IMR-90 (cell line): Measurements from ENCODE around the gene ANP32B. TPM values are rescaled to one million over a fixed set of nuclear protein-coding genes. Genes with fewer than 3 reads are reported as not detected.

Source experiments
- ATAC-seq: fragments of 200-7000 bp; cut with Tn5 transposase; 2 replicates; pipeline ENCODE4 v1.9.1; 2020; ENCODE audit warnings: low read depth, mild to moderate bottlenecking, moderate library complexity
- BruUV-seq: library from RNA; stranded (reverse); fragments of 400-500 nt; replicated peaks from 2 replicates; lab custom pipeline; 2021; lab: Mats Ljungman, UMichigan
- CTCF ChIA-PET: fragments of 300-600 bp; formaldehyde crosslinking; extraction: SDS; loops from one replicate; lab custom pipeline; 2021; ENCODE audit warnings: antibody characterized with exemption; lab: Yijun Ruan, JAX
- POLR2A ChIA-PET: fragments of 300-600 bp; sonication (Branson Sonifier 250); formaldehyde crosslinking; loops from one replicate; lab custom pipeline; 2022; ENCODE audit warnings: antibody characterized with exemption; ENCODE audit not compliant: unreplicated experiment; lab: Charles Lee
- DNase-seq: peaks from one replicate; pipeline ENCODE4 v3.0.0; 2013
- H2AFZ ChIP-seq: replicated peaks from 2 replicates; pipeline ENCODE3; 2013; ENCODE audit warnings: low read length, mild to moderate bottlenecking; ENCODE audit not compliant: poor library complexity
- H2AK5ac ChIP-seq: 2 replicates; pipeline ENCODE4 v1.6.1; 2013; ENCODE audit warnings: low read depth, low read length, inconsistent platforms
- H2AK9ac ChIP-seq: replicated peaks from 2 replicates; pipeline ENCODE3; 2013; ENCODE audit warnings: mild to moderate bottlenecking, low read depth, low read length, moderate library complexity; ENCODE audit not compliant: poor library complexity
- H2BK120ac ChIP-seq: 2 replicates; pipeline ENCODE4 v1.6.1; 2013; ENCODE audit warnings: low read depth, low read length, inconsistent platforms
- H2BK15ac ChIP-seq: 3 replicates; pipeline ENCODE4 v1.6.1; 2013; ENCODE audit warnings: low read depth, low read length, inconsistent platforms
- H2BK20ac ChIP-seq: 2 replicates; pipeline ENCODE4 v1.6.1; 2013; ENCODE audit warnings: low read depth, mild to moderate bottlenecking, inconsistent platforms, low read length, moderate library complexity
- H2BK5ac ChIP-seq: 2 replicates; pipeline ENCODE4 v1.6.1; 2013; ENCODE audit warnings: mild to moderate bottlenecking, low read depth, low read length, inconsistent platforms; ENCODE audit not compliant: poor library complexity, severe bottlenecking
- H3K14ac ChIP-seq: replicated peaks from 2 replicates; pipeline ENCODE4 v1.6.1; 2013; ENCODE audit warnings: low read depth, low read length, inconsistent platforms
- H3K18ac ChIP-seq: 2 replicates; pipeline ENCODE4 v1.6.1; 2013; ENCODE audit warnings: low read depth, low read length, control low read depth
- H3K23ac ChIP-seq: 2 replicates; pipeline ENCODE4 v1.6.1; 2013; ENCODE audit warnings: low read depth, low read length, inconsistent platforms
- H3K27ac ChIP-seq: 2 replicates; pipeline ENCODE4 v1.5.1; 2013; ENCODE audit warnings: mild to moderate bottlenecking, control low read depth, low read length; ENCODE audit not compliant: insufficient read depth
- H3K27me3 ChIP-seq: 2 replicates; pipeline ENCODE4 v1.6.1; 2013; ENCODE audit warnings: low read length; ENCODE audit not compliant: control insufficient read depth, insufficient read depth
- H3K36me3 ChIP-seq: 2 replicates; pipeline ENCODE4 v1.6.1; 2013; ENCODE audit warnings: low read length, mixed read lengths; ENCODE audit not compliant: control insufficient read depth, insufficient read depth
- H3K4ac ChIP-seq: 2 replicates; pipeline ENCODE4 v1.6.1; 2013; ENCODE audit warnings: low read depth, low read length, inconsistent platforms
- H3K4me1 ChIP-seq: 2 replicates; pipeline ENCODE4 v1.6.1; 2013; ENCODE audit warnings: low read length, mixed read lengths; ENCODE audit not compliant: control insufficient read depth, insufficient read depth
- H3K4me2 ChIP-seq: 2 replicates; pipeline ENCODE4 v1.6.1; 2013; ENCODE audit warnings: low read depth, mild to moderate bottlenecking, control low read depth, low read length, moderate library complexity
- H3K4me3 ChIP-seq: 2 replicates; pipeline ENCODE4 v1.5.1; 2013; ENCODE audit warnings: low read depth, mild to moderate bottlenecking, control low read depth, low read length, moderate library complexity; ENCODE audit not compliant: insufficient read depth
- H3K56ac ChIP-seq: 2 replicates; pipeline ENCODE4 v1.6.1; 2013; ENCODE audit warnings: low read length, inconsistent platforms; ENCODE audit not compliant: insufficient read depth; ENCODE audit errors: extremely low read depth
- H3K79me1 ChIP-seq, 2 experiments: 2 replicates each; pipeline ENCODE4 v1.6.1; 2013; ENCODE audit warnings: low read length in 2 of 2, inconsistent platforms in 1 of 2, low read depth in 1 of 2
- H3K9ac ChIP-seq: 2 replicates; pipeline ENCODE4 v1.6.1; 2013; ENCODE audit warnings: low read depth, low read length, control low read depth
- H3K9me1 ChIP-seq: 2 replicates; pipeline ENCODE4 v1.6.1; 2013; ENCODE audit warnings: low read length, inconsistent platforms; ENCODE audit not compliant: insufficient read depth
- H3K9me3 ChIP-seq: 2 replicates; pipeline ENCODE4 v1.6.1; 2013; ENCODE audit warnings: low read length; ENCODE audit not compliant: control insufficient read depth, insufficient read depth
- H4K20me1 ChIP-seq: 2 replicates; pipeline ENCODE4 v1.6.1; 2013; ENCODE audit warnings: low read length, inconsistent platforms; ENCODE audit not compliant: insufficient read depth
- H4K5ac ChIP-seq: 2 replicates; pipeline ENCODE4 v1.6.1; 2013; ENCODE audit warnings: mild to moderate bottlenecking, low read depth, low read length, control low read depth
- H4K8ac ChIP-seq, 2 experiments: 2 replicates each; pipeline ENCODE4 v1.6.1; 2013; ENCODE audit warnings: low read depth in 2 of 2, low read length in 2 of 2, control low read depth in 1 of 2, inconsistent platforms in 1 of 2
- H4K91ac ChIP-seq: 2 replicates; pipeline ENCODE4 v1.6.1; 2013; ENCODE audit warnings: low read depth, low read length, inconsistent platforms; ENCODE audit not compliant: insufficient read depth
- BHLHE40 ChIP-seq: fragments of 150-350 bp; IDR thresholded peaks from 2 replicates; pipeline ENCODE4 v1.6.1; 2016; ENCODE audit warnings: mild to moderate bottlenecking, low read depth, low read length
- CEBPB ChIP-seq: IDR thresholded peaks from 2 replicates; pipeline ENCODE4 v1.6.1; 2012; ENCODE audit warnings: low read depth, low read length, improper control_type of control experiment
- CHD1 ChIP-seq: IDR thresholded peaks from 2 replicates; pipeline ENCODE4 v1.6.1; 2012; ENCODE audit warnings: low read depth, low read length, improper control_type of control experiment
- FOS ChIP-seq: fragments of 150-350 bp; IDR thresholded peaks from 2 replicates; pipeline ENCODE4 v1.6.1; 2016; ENCODE audit warnings: low read depth, low read length
- MAFK ChIP-seq: IDR thresholded peaks from 2 replicates; pipeline ENCODE4 v1.6.1; 2012; ENCODE audit warnings: low read depth, low read length, improper control_type of control experiment
- MAZ ChIP-seq: IDR thresholded peaks from 2 replicates; pipeline ENCODE4 v1.6.1; 2012; ENCODE audit warnings: low read depth, mild to moderate bottlenecking, low read length, improper control_type of control experiment, moderate library complexity, borderline replicate concordance
- MXI1 ChIP-seq: IDR thresholded peaks from 2 replicates; pipeline ENCODE4 v1.6.1; 2012; ENCODE audit warnings: low read depth, mild to moderate bottlenecking, low read length, moderate library complexity, borderline replicate concordance
- POLR2A ChIP-seq: IDR thresholded peaks from 2 replicates; pipeline ENCODE4 v1.6.1; 2012; ENCODE audit warnings: mild to moderate bottlenecking, low read depth, low read length
- RAD21 ChIP-seq: IDR thresholded peaks from 2 replicates; pipeline ENCODE4 v1.6.1; 2012; ENCODE audit warnings: low read length, improper control_type of control experiment
- RFX5 ChIP-seq: IDR thresholded peaks from 2 replicates; pipeline ENCODE4 v1.8.0; 2012; ENCODE audit warnings: low read depth, mild to moderate bottlenecking, low read length, moderate library complexity
- dilution Hi-C: fragments of 300-500 bp; cut with HindIII; formaldehyde crosslinking; loops from one replicate; pipeline ENCODE4 v1.14.3; 2018; ENCODE audit warnings: low sequenced_read_pairs; ENCODE audit not compliant: unreplicated experiment
- in situ Hi-C: fragments of 300-500 bp; cut with MboI; formaldehyde crosslinking; loops from 3 replicates; pipeline ENCODE4 v1.14.3; 2019; ENCODE audit warnings: low sequenced_read_pairs, inconsistent platforms, mixed read lengths
- intact Hi-C: fragments of 100-400 bp; cut with micrococcal nuclease; formaldehyde crosslinking; loops from 2 replicates; pipeline ENCODE4 v1.10.0; 2022
- polyA plus RNA-seq, 3 experiments: library from polyadenylated mRNA; depleted of rRNA; stranded (reverse); fragments of >200 nt; gene quantifications; 2 replicates each; pipeline ENCODE4 v1.2.3, GENCODE V29; 2012; ENCODE audit warnings: low replicate concordance in 1 of 3
- total RNA-seq: library from RNA; depleted of rRNA; stranded (reverse); fragments of >200 nt; gene quantifications from 2 replicates; pipeline ENCODE4 v1.2.3, GENCODE V29; 2012
- TF ChIP-seq, protein P1 (sequence below): fragments of 150-350 bp; IDR thresholded peaks from 2 replicates; pipeline ENCODE4 v1.6.1; 2017; ENCODE audit warnings: mild to moderate bottlenecking, antibody characterized with exemption, low read length, low read depth
- TF ChIP-seq, protein P2 (sequence below): conservative IDR thresholded peaks from 2 replicates; pipeline ENCODE4 v1.5.1; 2012; ENCODE audit warnings: mild to moderate bottlenecking, low read depth, low read length, improper control_type of control experiment
- TF ChIP-seq, protein P3 (sequence below): fragments of 150-350 bp; IDR thresholded peaks from 2 replicates; pipeline ENCODE4 v1.6.1; 2016; ENCODE audit warnings: low read depth, mild to moderate bottlenecking, low read length, moderate library complexity, borderline replicate concordance

Gene ANP32B
- total and polyA plus RNA-seq, 2 of the 4 experiments (the other 2 are of a cell fraction): 3.9 to 46.8 TPM

DNA sequence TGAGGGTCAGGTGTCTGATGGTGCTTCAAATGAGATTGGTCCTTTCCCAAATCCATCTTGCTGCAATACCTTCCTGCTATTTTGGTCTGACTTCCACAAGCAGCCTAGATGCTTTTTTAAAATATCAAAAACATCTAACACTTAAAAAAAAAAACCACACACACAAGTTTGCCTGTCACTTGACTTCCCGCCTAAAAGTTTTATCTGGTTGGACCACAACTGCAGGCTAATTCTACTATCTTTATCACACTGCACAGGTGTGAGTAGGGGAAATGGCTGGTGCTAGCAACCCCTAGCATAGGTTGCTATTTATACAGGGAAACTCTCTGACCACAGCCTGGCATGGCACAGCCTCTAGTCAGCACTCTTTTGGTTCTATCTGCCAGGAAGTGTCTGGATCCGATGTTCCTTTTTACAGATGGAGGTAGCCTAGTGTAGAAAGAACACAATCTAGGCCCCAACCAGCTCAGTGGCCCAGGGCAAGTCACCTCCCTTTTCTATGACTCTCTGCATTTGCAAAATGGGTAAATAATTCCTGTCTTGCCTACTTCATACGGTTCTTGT, 45.0 kb upstream of the ANP32B start, which contains the start of gene HEMGN (continued):
- TF ChIP-seq, protein P1, sequence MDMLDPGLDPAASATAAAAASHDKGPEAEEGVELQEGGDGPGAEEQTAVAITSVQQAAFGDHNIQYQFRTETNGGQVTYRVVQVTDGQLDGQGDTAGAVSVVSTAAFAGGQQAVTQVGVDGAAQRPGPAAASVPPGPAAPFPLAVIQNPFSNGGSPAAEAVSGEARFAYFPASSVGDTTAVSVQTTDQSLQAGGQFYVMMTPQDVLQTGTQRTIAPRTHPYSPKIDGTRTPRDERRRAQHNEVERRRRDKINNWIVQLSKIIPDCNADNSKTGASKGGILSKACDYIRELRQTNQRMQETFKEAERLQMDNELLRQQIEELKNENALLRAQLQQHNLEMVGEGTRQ: no peak
- no peak for TF ChIP-seq CEBPB
- TF ChIP-seq RFX5: no peak
- no peak for TF ChIP-seq MAFK

DNA sequence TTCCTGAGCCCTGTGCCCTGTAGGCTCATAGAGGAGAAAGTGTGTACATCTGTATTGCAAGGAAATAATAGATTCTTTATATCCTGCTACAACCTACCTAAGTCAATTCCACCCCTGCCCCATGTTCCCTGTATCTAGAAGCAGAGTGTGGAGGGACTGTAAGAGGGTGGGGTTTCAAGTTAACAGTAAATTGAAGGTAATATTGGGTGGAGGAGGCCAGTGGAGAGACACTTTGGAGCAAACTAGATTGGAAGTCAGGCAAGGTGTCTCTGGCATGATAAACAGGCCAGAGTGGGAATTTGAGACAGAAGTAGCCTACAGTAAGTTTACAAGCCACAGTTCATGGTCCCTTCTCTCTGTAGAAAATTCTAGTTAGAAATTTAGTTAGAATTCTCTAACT, 42.9 kb upstream of the ANP32B start:
- no peak overlapping the region for H3K4me3 ChIP-seq
- DNase-seq: no peak
- no peak overlapping the region for H2BK15ac ChIP-seq
- no peak overlapping the region for H2AK5ac ChIP-seq
- H3K9me1 ChIP-seq: no peaks in the 10 kb centered on the region
- no peak overlapping the region for H2AFZ ChIP-seq
- no peak overlapping the region for H3K4ac ChIP-seq
- H3K36me3 ChIP-seq: no peaks in the 10 kb centered on the region
- no peak overlapping the region for H2BK5ac ChIP-seq
- no peak overlapping the region for H3K27ac ChIP-seq
- no peak overlapping the region for H2BK20ac ChIP-seq
- no TSS peak for BruUV-seq
- CTCF ChIA-PET: interaction anchor here (0.7 to 1.0 kb wide), 2 partner anchors 15 to 18 kb away, joined by 3 read pairs; partner anchors contain the start of gene TRMO
- no peak for ATAC-seq
- H3K27me3 ChIP-seq: peaks cover 62% of the 10 kb centered on the region
- no peaks in the 10 kb centered on the region for H3K4me1 ChIP-seq
- no peaks in the 10 kb centered on the region for H4K20me1 ChIP-seq
- H3K4me2 ChIP-seq: no peak overlapping the region
- intact Hi-C loops (no loop called here), dilution Hi-C loops (no loop called here), in situ Hi-C loops (no loop called here)
- no peak overlapping the region for H4K8ac ChIP-seq
- no peak overlapping the region for H4K5ac ChIP-seq
- no peak overlapping the region for H3K9ac ChIP-seq
- POLR2A ChIA-PET: no interaction called here
- H3K9me3 ChIP-seq: no peaks in the 10 kb centered on the region; the same call in 1 of the 2 replicates
- no peak overlapping the region for H3K56ac ChIP-seq
- no peaks in the 10 kb centered on the region for H3K79me1 ChIP-seq
- no peak overlapping the region for H3K18ac ChIP-seq
- no peak overlapping the region for H2AK9ac ChIP-seq
- H2BK120ac ChIP-seq: no peak overlapping the region
- H3K23ac ChIP-seq: no peak overlapping the region
- no peak overlapping the region for H3K14ac ChIP-seq
- H4K91ac ChIP-seq: no peak overlapping the region
- TF ChIP-seq, protein P1: no peak
- no peak for TF ChIP-seq FOS
- no peak for TF ChIP-seq CEBPB
- no peak for TF ChIP-seq RFX5
- TF ChIP-seq BHLHE40: no peak
- TF ChIP-seq, protein P2, sequence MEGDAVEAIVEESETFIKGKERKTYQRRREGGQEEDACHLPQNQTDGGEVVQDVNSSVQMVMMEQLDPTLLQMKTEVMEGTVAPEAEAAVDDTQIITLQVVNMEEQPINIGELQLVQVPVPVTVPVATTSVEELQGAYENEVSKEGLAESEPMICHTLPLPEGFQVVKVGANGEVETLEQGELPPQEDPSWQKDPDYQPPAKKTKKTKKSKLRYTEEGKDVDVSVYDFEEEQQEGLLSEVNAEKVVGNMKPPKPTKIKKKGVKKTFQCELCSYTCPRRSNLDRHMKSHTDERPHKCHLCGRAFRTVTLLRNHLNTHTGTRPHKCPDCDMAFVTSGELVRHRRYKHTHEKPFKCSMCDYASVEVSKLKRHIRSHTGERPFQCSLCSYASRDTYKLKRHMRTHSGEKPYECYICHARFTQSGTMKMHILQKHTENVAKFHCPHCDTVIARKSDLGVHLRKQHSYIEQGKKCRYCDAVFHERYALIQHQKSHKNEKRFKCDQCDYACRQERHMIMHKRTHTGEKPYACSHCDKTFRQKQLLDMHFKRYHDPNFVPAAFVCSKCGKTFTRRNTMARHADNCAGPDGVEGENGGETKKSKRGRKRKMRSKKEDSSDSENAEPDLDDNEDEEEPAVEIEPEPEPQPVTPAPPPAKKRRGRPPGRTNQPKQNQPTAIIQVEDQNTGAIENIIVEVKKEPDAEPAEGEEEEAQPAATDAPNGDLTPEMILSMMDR: no peak
- no peak for TF ChIP-seq MAZ
- no peak for TF ChIP-seq RAD21
- no peak for TF ChIP-seq POLR2A
- no peak for TF ChIP-seq CHD1
- TF ChIP-seq MXI1: no peak
- TF ChIP-seq, protein P3, sequence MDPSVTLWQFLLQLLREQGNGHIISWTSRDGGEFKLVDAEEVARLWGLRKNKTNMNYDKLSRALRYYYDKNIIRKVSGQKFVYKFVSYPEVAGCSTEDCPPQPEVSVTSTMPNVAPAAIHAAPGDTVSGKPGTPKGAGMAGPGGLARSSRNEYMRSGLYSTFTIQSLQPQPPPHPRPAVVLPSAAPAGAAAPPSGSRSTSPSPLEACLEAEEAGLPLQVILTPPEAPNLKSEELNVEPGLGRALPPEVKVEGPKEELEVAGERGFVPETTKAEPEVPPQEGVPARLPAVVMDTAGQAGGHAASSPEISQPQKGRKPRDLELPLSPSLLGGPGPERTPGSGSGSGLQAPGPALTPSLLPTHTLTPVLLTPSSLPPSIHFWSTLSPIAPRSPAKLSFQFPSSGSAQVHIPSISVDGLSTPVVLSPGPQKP: no peak
